GM12801 (cell line): ENCODE measurements around the gene PLD2.

ENCODE experiments used
- CTCF ChIP-seq: IDR thresholded peaks from one replicate; pipeline ENCODE4 v1.5.1; 2011; ENCODE audit warnings: control low read depth; ENCODE audit not compliant: insufficient read length; ENCODE audit errors: extremely low read depth

PLD2 gene

GRCh38 chr17:4854111-4854681 is 47.2 kb downstream of the PLD2 start:
- TF ChIP-seq CTCF, result no peak

GRCh38 chr17:4856271-4856936 is 49.5 kb downstream of the PLD2 start:
- TF ChIP-seq CTCF, result no peak

- TF ChIP-seq CTCF, result no peak
Observed at GRCh38 chr17:4856937-4857314, 50.0 kb downstream of the PLD2 start.

GRCh38 chr17:4858068-4858881 is 51.3 kb downstream of the PLD2 start:
- TF ChIP-seq CTCF, result no peak

- no peak for TF ChIP-seq CTCF
Observed at GRCh38 chr17:4858882-4859260, 51.9 kb downstream of the PLD2 start.

GRCh38 chr17:4859816-4860625 is 53.1 kb downstream of the PLD2 start:
- TF ChIP-seq CTCF, result no peak

- TF ChIP-seq CTCF, result no peak
Observed at GRCh38 chr17:4860651-4861050, 53.7 kb downstream of the PLD2 start.
